Measurements from ENCODE around the gene ANGEL1. TPM values are rescaled to one million over a fixed set of nuclear protein-coding genes. Genes with fewer than 3 reads are reported as not detected.
A peak's percentile ranks its signal among the peaks of the same experiment; 100 is the strongest.

Gene ANGEL1
- total and polyA plus RNA-seq, 2 of the 8 experiments (the other 6 are each of a cell fraction or from before 2014, with no cell fraction given): 26.8 to 27.2 TPM

DNA sequence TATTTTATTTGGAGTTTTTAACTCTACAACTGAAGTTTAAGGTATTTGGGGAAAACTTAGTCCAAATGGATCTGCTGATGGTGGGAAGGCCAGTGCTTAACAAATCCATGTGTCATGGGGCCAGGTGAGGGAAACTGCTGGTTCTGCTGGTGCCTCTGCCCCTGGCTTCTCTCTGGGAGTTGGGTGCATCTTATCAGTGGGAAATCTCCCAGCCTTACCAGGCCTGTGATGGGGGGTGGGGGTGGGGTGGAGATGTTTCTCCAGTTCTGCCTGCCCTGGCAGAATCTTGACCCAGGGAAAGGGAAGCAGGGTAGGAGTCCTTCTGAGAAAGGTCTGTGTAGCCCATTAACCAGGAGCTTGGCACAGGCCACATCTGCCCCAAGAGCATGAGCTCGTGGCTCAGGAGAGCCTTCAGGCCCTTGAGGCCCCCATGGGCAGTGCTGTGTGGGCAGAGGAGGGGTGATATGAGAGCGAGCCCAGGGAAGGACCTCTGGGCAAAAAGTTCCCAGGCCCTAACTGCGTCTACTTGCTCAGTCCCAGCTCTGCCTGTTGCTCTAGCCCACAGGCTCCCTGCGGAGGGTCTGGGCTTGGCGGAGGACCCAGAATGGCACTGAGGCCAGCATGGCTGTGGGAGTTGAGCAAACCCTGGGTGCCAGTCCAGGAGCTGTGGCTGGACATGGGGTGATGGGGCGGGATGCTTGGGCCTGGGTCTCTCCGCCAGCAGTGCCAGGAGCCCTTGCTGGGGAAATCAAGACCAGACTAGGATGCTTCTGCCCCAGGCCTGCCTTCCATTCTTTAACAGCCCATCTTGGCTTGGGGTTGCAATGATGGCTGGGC lies 33.2 kb downstream of the ANGEL1 start:
- DNase-seq (ENCODE audit: low read depth in 1 of 2, low spot score in 2 of 2): no peak

More for the DNA sequence above, 33.2 kb downstream of the ANGEL1 start:
- Histone ChIP-seq H2BK5ac (ENCODE audit: low read depth, low read length) (no peak overlapping the region), H3K18ac (ENCODE audit: extremely low read depth, low read length) (no peak overlapping the region), H3K4ac (replicated peaks; ENCODE audit: insufficient read length, low read depth, low read length) (no peak overlapping the region), H4K20me1 (replicated peaks in 1 of 2; ENCODE audit: control insufficient read depth in 1 of 2, insufficient read depth in 2 of 2, low read length in 2 of 2) (no peaks in the 10 kb centered on the region), H3K4me3 (ENCODE audit: extremely low read depth in 1 of 4, insufficient read depth in 2 of 4, low read depth in 3 of 4, low read length in 4 of 4) (no peak overlapping the region), H3K14ac (ENCODE audit: insufficient read length) (no peak overlapping the region), H2BK15ac (ENCODE audit: low read length) (no peak overlapping the region), H2BK12ac (ENCODE audit: low read depth, low read length) (no peak overlapping the region), H3K56ac (replicated peaks; ENCODE audit: insufficient read length, low read depth, low read length) (no peak overlapping the region), H2AFZ (ENCODE audit: low read length) (no peak overlapping the region), H4K5ac (ENCODE audit: insufficient read length, low read depth, low read length) (no peak overlapping the region), H3K79me1 (ENCODE audit: low read depth, low read length) (no peaks in the 10 kb centered on the region), H3K4me2 (ENCODE audit: insufficient read depth in 1 of 2, low read depth in 2 of 2, low read length in 2 of 2) (no peak overlapping the region), H2AK5ac (ENCODE audit: low read depth, low read length) (no peak overlapping the region), H3K79me2 (ENCODE audit: control insufficient read depth in 1 of 2, insufficient read depth in 2 of 2, low read length in 2 of 2) (no peaks in the 10 kb centered on the region), H3K27me3 (replicated peaks in 1 of 4; ENCODE audit: control insufficient read depth in 3 of 4, extremely low read depth in 1 of 4, insufficient read depth in 3 of 4, low read length in 3 of 4) (no peaks in the 10 kb centered on the region; a peak in 1 of 7 replicates), H3K9ac (replicated peaks in 1 of 4; ENCODE audit: extremely low read depth in 1 of 4, low read depth in 3 of 4, low read length in 3 of 4) (no peak overlapping the region), H2BK20ac (ENCODE audit: low read length) (no peak overlapping the region), H3K23me2 (ENCODE audit: low read depth, low read length) (no peaks in the 10 kb centered on the region), H4K8ac (ENCODE audit: extremely low read depth, insufficient read depth, low read length) (peak overlapping the region; percentile 43), H3K27ac (ENCODE audit: low read depth, low read length) (no peak overlapping the region), H2BK120ac (replicated peaks; ENCODE audit: low read depth, low read length) (no peak overlapping the region), H3K4me1 (replicated peaks in 1 of 4; ENCODE audit: control insufficient read depth in 3 of 4, insufficient read depth in 4 of 4, low read length in 3 of 4) (peaks cover 0 to 10% (median 3%) of the 10 kb centered on the region in 4 experiments; a peak in 2 of 7 replicates), H3K23ac (ENCODE audit: insufficient read length) (no peak overlapping the region), H3K36me3 (ENCODE audit: control insufficient read depth in 2 of 4, insufficient read depth in 4 of 4, low read length in 3 of 4) (peaks cover 5 to 17% (median 6%) of the 10 kb centered on the region in 4 experiments; a peak in 3 of 8 replicates), H4K91ac (replicated peaks; ENCODE audit: insufficient read length, low read length) (no peak overlapping the region), H3K9me3 (ENCODE audit: insufficient read depth in 2 of 2, low read depth in 1 of 2, low read length in 1 of 2) (no peaks in the 10 kb centered on the region)
- ChIA-PET POLR2A (ENCODE audit: partially characterized antibody) (interaction anchor here (0.7 to 3.2 kb wide), 5 partner anchors 9 to 82 kb away, joined by 3 to 20 read pairs (median 3); no protein-coding TSS in a partner anchor), CTCF (ENCODE audit: partially characterized antibody) (interaction anchor here (0.6 to 13.7 kb wide), 9 partner anchors 10 to 297 kb away, joined by 3 to 234 read pairs (median 3); partner anchors contain the start of gene VASH1)
- FAIRE-seq: no peak
- TF ChIP-seq SUZ12 (IDR thresholded peaks at IDR 0.05; ENCODE audit: low read length): no peak
- peak; percentile 16; the same call in 1 of the 2 replicates for TF ChIP-seq POLR2AphosphoS5 (IDR thresholded peaks at IDR 0.05; ENCODE audit: low read depth, low read length)
- WGBS, 2 experiments (ENCODE audit: extremely low coverage in 1 of 2, insufficient coverage in 1 of 2, insufficient read length in 1 of 2, insufficient replicate concordance in 2 of 2, low coverage in 1 of 2, low lambda C conversion rate in 2 of 2, missing lambda C conversion rate in 1 of 2): 89% methylated on average over 7 of the region's 7 CpGs; no CpG with 5 or more reads in 1 of the 2 experiments

Data from H1 (cell line).